Hematopoietic multipotent progenitor cell treated with erythropoietin and hydrocortisone succinate and interleukin-3 and kit ligand, for 4 days (in vitro differentiated cells): Measurements from ENCODE around the gene MEIKIN.

ENCODE experiments used
- DNase-seq: peaks from one replicate; pipeline ENCODE4 v3.0.0-alpha.2; 2015

MEIKIN gene

GRCh38 chr5:131766689-131767088 is 178.8 kb downstream of the MEIKIN start:
- no peak for DNase-seq

- DNase-seq, result no peak
Observed at GRCh38 chr5:131765261-131765660, 180.2 kb downstream of the MEIKIN start.

- no peak for DNase-seq
Observed at GRCh38 chr5:131763968-131764367, 181.5 kb downstream of the MEIKIN start.

- DNase-seq, result no peak
Observed at GRCh38 chr5:131760793-131761192, 184.7 kb downstream of the MEIKIN start.

- no peak for DNase-seq
Observed at GRCh38 chr5:131759704-131760103, 185.8 kb downstream of the MEIKIN start.

- peak; percentile 33 for DNase-seq
Observed at GRCh38 chr5:131758520-131758900, 187.0 kb downstream of the MEIKIN start.

- DNase-seq, result no peak
Observed at GRCh38 chr5:131757830-131758519, 187.5 kb downstream of the MEIKIN start.
